Stimulated activated CD4-positive, alpha-beta T cell treated with anti-CD3 and anti-CD28 coated beads, Interleukin-4, amount 100 ng/mL, for 1 hour (primary cell): ENCODE data around the gene TMCO6.
"Not testable (repeated sequence)": the region's sequence is repeated elsewhere in the genome, so short reads cannot be mapped to it uniquely, and the experiment has no call there.

Experiments used
- DNase-seq: peaks from one replicate; pipeline ENCODE4 v3.0.0-alpha.2; 2020

Gene TMCO6

DNA sequence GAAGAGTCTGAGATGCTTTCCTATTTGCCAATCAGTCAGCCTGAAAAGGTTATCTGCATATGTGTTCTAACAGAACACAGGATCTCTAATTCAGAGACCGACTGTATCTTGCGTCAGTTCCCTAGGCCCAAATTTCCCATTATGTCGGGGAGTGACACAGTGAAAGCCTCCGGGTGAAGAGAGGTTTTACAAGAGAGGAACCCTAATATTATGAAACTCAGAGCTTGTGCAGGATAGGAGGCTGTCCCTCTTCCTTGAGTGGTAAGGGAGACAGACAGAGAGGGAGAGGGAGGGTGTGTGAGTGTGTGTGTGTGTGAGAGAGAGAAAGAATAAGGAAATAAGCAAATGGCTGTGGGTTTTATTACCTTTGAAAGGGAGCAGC, 8.2 kb upstream of the TMCO6 start:
- no peak for DNase-seq

DNA sequence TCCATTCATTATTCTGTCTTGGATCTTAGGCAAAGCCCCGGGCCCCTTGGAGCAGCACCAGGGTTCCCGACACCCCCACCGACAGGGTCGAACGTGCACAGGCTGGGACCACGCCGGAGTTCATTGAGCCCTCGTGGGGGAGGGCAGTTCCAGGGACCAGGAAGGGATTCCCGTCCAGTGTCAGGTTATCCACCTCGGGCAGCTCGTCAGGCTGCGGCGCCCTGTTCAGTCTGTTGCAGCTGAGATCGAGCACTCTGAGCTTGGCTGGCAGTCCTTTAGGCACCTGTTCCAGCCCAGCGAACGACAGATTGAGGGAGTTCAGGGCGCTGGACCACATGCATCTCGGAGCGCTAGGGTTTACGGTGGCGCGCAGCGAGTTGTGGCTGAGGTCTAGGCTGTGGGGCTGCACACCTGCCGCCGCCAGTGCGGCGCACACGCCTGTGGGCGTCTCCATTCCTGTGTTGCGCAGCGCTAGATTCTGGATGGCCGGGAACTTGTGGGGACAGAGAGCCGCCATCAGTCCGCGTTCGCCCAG, 7.4 kb upstream of the TMCO6 start:
- DNase-seq: peak; percentile 37

DNA sequence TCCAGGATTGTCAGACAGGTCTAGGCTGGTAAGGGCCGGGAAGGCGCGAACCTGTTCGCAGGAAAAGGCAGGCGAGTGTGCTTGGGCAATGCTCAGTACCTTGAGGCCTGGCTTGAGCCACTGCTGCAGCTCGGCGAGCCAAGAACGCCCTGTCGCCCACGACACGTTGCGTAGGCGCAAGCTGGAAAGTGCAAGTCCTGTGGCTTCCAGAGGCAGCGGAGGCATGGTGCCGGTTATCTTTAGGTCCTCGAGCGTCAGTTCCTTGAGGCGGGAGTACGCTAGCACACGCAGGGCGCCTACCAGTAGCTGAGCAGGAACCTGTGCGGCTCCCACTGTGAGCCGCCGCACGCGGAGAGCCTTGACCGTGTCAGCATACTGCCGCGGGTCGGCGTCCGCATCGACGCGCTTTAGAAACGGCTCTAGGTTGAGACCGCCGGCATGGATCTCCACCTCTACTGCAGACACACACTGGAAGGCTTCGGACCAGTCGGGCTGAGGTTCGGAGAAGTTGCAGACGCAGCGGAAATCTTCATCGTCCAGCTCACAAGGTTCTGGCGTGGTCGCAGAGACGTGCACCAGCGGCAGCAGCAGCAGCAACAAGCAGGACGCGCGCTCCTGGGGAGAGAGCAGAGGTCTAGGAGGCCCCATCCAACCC, 6.8 kb upstream of the TMCO6 start:
- peak; percentile 53 for DNase-seq

DNA sequence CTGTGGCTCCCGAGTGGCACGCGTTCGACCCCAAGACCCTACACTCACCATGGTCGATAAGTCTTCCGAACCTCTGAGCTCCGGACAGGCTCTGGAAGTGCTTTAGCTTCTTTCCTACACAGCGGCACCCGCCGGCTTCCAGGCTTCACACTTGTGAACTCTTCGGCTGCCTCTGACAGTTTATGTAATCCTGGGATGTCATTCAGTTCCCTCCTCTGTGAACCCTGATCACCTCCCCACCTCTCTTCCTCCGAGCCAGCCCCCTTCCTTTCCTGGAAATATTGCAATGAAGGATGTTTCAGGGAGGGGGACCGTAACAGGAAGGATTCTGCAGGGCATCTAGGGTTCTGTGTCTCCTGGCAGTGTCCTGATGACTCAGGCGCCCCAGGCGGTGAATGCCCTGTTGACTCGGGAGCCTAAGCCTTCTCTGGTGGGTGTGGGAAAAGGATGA, 6.2 kb upstream of the TMCO6 start, which contains the start of gene CD14:
Gene CD14 (minus strand): TSS at position 155 of the 451 bp plus-strand sequence. CDS start 104 bp downstream, at position 51.
- no peak for DNase-seq

DNA sequence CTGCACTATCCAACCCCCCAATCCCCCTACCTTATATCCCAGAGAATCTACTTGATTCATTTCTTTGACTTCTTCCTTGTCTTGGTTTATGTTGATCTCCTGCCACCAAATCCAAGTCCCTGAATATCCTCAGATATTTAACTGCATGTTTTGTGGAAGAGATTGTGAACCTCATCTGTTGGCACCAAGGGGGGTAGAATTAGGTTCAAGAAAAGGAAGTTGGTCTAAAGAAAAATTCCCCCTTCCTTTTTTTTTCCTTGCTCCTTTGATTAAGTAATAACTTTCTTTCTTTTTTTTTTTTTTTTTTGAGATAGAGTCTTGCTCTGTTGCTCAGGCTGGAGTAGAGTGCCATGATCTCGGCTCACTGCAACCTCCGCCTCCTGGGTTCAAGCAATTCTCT, 5.8 kb upstream of the TMCO6 start:
- DNase-seq: no peak

DNA sequence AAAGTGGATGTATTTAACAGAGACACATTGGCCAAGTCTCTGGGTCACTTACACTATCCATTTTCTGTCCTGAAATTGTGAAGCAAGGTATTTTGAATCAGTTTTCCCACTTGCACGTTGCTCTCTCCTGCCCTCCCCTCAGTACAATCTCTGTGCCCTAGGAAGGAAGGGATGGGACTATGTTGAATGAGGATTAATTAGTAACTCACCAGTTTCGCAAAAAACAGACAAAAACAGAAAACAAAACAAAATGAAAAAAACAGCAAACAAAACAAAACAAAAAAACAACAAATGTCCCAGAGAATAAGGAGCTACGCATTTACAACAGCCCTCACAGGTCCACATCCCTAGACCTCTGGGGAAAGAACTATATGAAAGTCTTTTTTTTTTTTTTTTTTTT, 5.1 kb upstream of the TMCO6 start:
- no peak for DNase-seq

DNA sequence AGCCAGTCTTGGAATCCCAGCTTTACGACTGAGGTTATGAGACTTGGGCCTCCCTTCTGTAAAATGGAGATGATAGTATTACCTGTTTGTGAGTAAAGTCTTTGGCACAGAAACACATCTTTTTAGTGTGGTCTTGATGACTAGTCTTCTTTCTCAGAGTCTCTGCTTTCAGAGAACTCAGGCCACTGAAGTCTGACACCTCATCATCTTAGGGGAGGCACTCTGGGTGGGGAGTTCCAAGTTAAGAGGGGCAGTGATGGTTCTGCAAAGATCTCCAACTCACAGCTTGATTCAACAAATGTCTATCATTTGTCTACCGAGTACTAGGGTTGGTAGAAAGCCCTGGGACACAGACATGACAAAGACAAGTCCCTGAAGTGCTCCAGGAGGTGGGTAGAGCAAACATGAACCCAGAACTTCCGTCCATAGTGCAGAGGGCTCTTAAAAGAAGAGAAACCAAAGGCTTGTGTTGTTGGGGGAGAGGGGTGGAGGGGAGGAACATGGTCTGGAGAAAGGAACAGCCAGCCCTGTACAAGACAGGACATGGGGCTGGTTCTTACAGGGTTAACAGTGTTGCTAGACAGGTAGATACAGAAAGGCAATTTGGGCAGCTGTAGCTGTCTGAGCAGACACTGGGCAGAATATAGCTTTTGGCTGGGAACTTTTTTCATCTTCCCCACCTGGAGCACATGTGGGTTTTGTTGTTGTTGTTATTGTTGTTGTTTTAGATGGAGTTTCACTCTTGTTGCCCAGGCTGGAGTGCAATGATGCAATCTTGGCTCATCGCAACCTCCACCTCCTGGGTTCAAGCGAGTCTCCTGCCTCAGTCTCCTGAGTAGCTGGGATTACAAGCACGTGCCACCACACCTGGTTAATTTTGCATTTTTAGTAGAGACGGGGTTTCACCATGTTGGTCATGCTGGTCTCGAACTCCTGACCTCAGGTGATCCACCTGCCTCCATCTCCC, 3.7 kb upstream of the TMCO6 start:
- no peak for DNase-seq

DNA sequence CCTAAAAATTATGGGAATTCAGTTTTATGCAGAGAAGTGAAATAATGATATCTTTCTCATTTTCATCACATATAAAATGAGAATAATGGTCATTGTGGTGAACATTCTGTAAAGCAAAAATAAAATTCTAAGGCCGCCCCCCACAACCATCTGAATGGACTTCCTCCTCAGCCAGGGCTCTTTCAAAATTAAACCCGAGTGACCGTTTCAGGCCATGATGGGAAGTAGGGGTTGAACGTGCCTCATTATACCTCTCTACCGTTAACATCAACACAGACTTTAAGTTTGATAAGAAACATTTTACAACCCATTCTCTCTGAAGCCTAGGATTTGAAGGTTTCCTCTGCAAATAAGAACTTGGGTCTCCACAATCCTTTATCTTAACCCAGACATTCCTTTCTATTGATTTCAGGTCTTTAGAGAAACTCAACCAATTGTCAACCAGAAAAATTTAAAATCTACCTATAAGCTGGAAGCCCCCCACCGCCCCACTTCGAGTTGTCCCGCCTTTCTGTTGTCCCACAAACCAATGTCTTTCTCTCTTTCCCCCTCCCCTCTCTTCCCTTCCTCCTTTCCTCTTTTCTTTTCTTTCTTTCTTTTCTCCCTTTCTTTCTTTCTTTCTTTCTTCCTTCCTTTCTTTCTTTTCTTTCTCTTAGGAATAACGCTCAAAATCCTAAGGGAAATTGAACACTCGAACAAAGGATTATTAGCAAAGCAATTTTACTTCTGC, 1.7 kb upstream of the TMCO6 start:
- DNase-seq: no peak

DNA sequence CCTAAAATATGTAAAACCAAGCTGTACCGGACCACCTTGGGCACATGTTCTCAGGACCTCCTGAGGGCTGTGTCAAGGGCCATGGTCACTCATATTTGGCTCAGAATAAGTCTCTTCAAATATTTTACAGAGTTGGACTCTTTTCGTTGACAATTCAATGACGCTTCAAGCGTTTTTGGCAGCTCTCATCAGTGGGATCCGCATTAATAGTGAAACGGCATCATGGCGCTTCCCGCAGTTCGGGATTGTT, 428 bp upstream of the TMCO6 start:
- DNase-seq: not testable (repeated sequence)

DNA sequence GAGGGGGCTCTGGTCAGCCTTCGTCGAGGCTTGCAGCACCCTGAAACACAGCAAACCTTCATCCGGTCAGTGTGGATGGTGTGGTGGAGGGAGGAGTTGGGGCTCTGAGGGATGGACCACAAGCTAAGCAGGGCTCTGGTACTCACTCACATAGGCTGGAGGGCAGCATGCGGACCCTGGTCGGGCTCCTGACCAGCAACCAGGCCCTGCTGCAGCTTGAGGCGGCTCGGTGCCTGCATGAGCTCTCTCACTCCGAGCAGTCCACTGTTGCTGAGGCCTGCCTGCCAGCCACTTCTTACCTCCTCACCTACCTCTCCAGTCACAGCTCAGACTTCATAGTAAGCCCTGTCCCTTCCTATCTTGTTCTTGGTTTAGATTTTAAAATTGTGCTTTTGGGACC, 2.5 kb downstream of the TMCO6 start:
- no peak for DNase-seq

DNA sequence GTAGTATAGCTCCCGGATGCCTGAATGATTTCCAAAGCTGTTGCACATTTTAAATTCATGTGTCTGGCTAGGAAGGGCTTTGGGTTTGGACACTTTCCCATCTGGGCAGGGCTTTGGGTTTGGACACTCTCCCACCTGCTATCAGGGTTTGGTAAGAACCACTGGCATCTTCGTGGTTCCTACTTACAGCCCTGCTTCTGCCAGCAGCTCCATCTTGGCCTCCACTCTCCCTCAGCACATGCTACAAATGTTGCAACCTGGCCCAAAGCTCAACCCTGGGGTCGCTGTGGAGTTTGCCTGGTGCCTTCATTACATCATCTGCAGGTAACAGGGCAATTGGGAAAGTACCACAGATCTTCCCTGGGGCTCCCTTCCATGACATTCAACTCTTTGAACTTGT, 3.5 kb downstream of the TMCO6 start:
- DNase-seq: no peak

DNA sequence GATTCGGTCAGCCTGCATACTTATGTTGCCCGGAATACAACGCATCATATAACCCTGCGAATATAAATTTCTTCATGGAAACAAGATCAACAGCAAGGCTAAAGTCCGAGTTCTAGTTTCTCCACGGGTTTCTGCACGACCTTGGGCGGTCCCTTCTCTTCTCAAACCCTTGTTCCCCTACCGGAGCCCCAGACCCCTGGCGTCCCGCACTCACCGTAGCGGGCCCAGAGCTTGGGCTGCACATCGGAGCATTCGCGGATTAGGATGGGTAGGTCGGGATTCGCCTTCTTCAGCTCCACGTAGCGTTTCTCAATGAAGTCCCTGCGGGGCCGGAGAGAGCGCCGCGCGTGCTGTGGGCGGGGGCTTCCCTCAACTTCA, 7.8 kb downstream of the TMCO6 start:
- DNase-seq: no peak

DNA sequence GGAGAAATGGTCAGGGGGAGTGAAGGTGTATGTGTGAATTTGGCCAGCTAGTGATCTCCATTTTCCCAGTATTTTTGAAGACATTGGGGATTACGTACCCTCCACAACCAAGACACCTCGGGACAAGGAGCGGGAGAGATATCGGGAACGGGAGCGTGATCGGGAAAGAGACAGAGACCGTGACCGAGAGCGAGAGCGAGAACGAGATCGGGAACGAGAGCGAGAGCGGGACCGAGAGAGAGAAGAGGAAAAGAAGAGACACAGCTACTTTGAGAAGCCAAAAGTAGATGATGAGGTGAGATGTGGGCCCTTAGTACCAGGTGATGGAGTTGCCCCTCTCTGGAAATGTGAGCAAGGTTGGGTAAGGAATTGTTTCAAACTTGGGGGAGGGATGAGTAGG, 19.6 kb downstream of the TMCO6 start:
- DNase-seq: no peak

DNA sequence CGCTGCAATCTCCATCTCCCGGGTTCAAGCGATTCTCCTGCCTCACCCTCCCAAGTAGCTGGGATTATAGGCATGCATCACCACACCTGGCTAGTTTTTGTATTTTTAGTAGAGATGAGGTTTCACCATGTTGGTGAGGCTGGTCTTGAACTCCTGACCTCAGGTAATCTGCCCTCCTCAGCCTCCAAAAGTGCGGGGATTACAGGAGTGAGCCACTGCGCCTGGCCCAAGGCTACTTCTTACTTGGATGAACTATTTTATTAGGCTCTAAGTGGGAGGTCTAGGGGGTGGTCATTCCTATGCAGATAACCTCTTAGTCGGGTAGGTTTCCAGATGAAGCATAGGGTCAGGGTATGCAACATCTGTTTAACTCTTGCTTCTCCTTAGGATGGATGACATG, 21.1 kb downstream of the TMCO6 start:
- DNase-seq: not testable (repeated sequence)

DNA sequence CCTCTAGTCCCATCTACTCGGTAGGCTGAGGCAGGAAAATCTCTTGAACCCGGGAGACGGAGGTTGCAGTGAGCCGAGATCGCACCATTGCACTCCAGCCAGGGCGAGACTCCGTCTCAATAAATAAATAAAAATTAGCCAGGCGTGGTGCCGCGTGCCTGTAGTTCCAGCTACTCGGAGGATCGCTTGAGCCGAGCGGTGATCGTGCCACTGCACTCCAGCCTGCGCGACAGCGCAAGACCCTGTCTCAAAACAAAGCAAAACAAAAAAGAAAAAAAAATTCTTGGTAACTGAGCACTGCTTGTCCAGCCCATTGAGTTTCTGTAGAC, 24.7 kb downstream of the TMCO6 start:
- DNase-seq: no peak

DNA sequence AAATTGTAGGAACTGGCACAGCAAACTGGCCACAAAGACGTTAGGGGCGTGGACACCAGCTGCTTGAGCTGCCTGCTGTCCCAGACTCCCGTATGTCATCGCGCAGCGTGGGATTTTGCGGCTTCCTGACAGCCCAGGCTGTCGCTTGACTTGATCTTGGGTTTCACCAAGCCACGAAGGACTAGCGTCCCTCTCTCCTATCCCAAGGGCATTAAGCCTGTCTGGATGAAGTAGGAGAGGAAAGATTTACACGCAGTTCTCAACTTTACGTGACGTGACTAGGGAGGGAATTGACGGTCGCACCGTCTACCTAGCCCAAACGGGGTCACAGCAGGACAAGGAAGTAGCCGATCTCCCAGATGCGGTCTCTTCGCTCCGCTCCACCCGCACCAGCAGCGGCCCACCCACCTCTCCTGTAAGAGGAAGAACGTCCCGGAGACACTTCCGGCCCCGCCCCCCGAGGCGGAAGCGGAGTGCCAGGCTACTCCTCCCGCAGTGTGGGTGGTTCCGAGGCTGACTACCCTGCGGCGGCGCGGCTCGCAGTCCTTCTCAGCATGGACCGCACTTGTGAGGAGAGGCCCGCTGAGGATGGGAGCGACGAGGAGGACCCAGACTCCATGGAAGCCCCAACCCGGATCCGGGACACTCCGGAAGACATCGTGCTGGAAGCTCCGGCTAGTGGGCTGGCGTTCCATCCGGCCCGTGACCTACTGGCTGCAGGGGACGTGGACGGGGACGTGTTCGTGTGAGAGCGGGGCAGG, 25.3 kb downstream of the TMCO6 start, which contains the start of gene WDR55:
Gene WDR55 (plus strand): TSS at position 546 of the 761 bp plus-strand sequence. CDS start 9 bp downstream, at position 555.
- peak; percentile 96 for DNase-seq

DNA sequence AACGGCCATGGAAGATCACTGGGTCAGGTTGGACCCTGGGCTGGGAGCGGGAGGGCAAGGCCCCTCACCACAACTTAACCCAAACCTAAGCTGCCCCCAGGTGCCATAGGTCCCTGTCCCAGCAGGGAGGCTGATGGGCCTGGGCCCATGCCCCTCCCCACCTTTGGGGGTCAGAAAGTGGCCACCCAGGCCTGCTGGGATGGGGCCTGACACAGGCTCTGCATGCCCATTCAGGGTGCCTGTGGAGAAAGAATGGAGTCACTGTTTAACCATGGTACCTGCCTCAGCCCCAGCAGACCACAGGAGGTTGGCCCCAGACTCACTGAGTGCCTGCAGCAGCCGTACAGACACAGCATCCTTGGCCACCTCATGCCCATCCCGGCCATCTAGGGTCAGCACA, 31.8 kb downstream of the TMCO6 start:
- not testable (repeated sequence) for DNase-seq

DNA sequence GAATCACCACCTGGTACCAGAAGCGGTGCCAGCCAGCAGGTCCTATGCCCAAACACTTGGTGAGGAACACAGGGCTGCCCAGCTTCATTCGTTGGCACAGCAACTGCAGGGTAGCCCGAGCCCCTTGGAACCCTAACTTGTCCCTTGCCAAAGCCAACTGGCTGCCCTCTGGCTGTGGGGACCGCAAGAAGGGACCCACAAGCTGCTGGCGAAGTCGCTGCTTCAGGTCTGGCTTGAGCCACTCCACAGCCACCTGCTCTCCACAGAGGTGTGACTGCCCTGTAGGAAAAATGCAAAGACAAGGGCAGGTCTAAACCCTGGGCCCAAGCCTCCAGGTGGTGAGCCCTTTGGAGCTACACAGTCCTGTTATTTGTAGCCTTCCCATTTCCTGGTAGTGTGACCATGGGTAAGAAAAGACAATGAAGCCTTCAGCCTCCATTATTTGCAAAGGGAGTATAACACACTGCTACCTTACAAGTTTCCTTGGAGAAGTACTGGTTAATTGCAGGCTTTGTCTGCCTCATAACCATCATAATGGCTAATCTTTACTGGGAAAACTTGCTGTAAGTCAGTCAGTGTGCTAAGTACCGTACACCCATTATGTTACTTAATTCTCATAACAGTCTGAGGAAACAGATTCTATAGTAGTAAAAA, 32.3 kb downstream of the TMCO6 start:
- DNase-seq: no peak

DNA sequence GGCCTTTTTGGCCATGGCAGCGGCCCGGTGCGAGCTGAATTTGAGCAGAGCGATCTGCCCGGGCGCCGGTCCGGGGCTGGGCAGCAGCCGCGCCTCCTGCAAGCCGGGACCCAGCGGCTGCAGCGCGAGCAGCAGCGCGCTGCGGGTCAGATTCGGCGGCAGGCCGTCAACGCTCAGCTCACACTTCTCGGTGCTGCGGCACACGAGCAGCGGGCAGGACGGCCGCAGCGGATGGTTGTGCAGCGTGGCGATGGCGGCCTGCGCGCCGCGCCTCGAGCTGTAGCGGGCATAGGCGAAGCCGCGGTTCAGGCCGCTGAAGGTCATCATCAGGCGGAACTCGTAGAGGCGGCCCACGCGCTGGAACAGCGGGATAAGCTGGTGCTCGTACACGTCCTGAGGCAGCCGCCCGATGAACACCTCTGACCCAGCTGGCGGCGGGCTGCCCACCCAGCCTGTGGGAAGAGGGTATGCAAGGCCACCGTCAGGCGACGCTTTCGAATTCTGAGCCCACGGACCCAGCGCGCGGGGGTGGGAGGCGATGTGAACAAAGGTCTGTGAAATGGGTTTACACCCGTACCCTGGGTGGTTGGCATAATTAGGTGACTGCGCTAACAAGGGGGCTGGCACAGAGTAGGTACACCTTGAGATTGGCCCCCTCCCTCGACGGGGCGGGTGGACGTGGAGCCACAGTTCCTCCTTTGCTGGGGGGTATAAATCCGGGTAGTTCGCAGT, 33.4 kb downstream of the TMCO6 start:
- DNase-seq: peak; percentile 15

DNA sequence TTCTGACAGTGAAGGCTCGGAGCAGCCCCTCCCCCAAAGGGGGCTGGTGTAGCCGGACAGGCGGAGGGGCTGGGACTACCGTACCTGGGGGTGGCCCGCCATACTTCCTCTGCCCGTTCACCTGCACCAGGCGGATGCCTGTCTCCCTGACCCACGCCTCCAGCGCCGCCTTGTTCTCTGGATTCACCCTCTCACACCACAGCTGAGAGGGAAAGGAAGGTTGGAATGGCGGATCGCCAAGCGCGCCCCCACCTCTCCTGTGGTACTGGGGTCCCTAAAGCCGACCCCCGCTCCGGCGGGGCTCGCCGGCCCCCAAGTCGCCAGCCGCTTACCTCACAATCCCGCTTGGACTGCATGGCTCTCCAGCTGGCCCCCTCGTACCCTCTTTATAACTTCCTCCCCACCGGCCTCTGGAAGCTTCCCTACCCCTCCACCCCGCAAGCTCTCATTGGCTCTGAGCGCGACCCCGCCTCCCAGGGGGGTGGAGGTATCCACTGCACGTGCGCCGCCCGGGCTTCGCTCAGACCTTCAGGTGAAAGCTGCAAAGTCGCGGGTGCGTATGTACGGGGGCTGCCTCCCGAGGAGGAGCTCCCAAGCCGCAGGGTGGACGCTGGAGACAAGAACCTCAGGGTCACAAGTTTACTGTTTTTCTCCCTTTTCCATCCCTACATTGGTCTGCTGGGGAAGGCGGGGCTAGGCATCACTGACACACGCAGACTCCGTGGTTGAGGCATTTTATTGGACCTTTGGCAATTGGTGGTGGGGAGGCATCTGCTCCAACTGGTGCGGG, 34.1 kb downstream of the TMCO6 start, which contains the start of gene DND1:
Gene DND1 (minus strand): TSS at position 390 of the 790 bp plus-strand sequence. CDS start 34 bp downstream, at position 356.
- DNase-seq: no peak
